H1 (cell line): ENCODE results near the gene PRKN. TPM values are rescaled to one million over a fixed set of nuclear protein-coding genes. Genes with fewer than 3 reads are reported as not detected.

Experiments used
- CTCF ChIA-PET: fragments of 300-600 bp; sonication (Branson Sonifier 250); formaldehyde crosslinking; loops from one replicate; lab custom pipeline; 2021; ENCODE audit not compliant: partially characterized antibody; lab: Charles Lee
- POLR2A ChIA-PET: fragments of 300-600 bp; sonication (Branson Sonifier 250); formaldehyde crosslinking; loops from one replicate; lab custom pipeline; 2021; ENCODE audit warnings: inconsistent platforms; ENCODE audit not compliant: partially characterized antibody; lab: Charles Lee
- DNase-seq, 2 experiments: peaks; one replicate each; pipeline versions ENCODE4 v3.0.0 to v3.0.0-alpha.2; 2010 to 2022; ENCODE audit warnings: low spot score in 2 of 2, low read depth in 1 of 2, mixed read lengths in 1 of 2
- FAIRE-seq: peaks from 2 replicates; lab custom pipeline; 2011; peaks lifted over from hg19 to GRCh38; lab: Jason Lieb, UNC
- H2AFZ ChIP-seq: 2 replicates; pipeline ENCODE4 v1.8.1; 2012; ENCODE audit warnings: low read length, inconsistent platforms
- H2AK5ac ChIP-seq: 2 replicates; pipeline ENCODE4 v1.6.1; 2013; ENCODE audit warnings: low read depth, low read length
- H2BK120ac ChIP-seq: replicated peaks from 2 replicates; pipeline ENCODE3; 2013; ENCODE audit warnings: low read depth, low read length, inconsistent platforms
- H2BK12ac ChIP-seq: 2 replicates; pipeline ENCODE4 v1.6.1; 2013; ENCODE audit warnings: low read depth, low read length
- H2BK15ac ChIP-seq: 2 replicates; pipeline ENCODE4 v1.6.1; 2013; ENCODE audit warnings: low read length
- H2BK20ac ChIP-seq: 2 replicates; pipeline ENCODE4 v1.6.1; 2013; ENCODE audit warnings: low read length
- H2BK5ac ChIP-seq: 2 replicates; pipeline ENCODE4 v1.6.1; 2013; ENCODE audit warnings: low read depth, low read length
- H3K14ac ChIP-seq: 2 replicates; pipeline ENCODE4 v1.6.1; 2013; ENCODE audit warnings: inconsistent platforms; ENCODE audit not compliant: insufficient read length
- H3K18ac ChIP-seq: 2 replicates; pipeline ENCODE4 v1.6.1; 2013; ENCODE audit warnings: low read length; ENCODE audit errors: extremely low read depth
- H3K23ac ChIP-seq: 2 replicates; pipeline ENCODE4 v1.6.1; 2013; ENCODE audit warnings: inconsistent platforms; ENCODE audit not compliant: insufficient read length
- H3K23me2 ChIP-seq: 2 replicates; pipeline ENCODE4 v1.6.1; 2013; ENCODE audit warnings: low read depth, low read length
- H3K27ac ChIP-seq: 2 replicates; pipeline ENCODE4 v1.6.1; 2011; ENCODE audit warnings: low read depth, low read length, inconsistent platforms
- H3K27me3 ChIP-seq, 4 experiments: replicated peaks in 1 of 4; 1 replicate in 1 of 4; 2 replicates in 3 of 4; pipeline versions ENCODE4 v1.6.1 to v1.8.1; 2011 to 2013; ENCODE audit warnings: low read length in 3 of 4, mild to moderate bottlenecking in 3 of 4, inconsistent platforms in 2 of 4, mixed read lengths in 2 of 4, moderate library complexity in 1 of 4; ENCODE audit not compliant: control insufficient read depth in 3 of 4, insufficient read depth in 3 of 4; ENCODE audit errors: extremely low read depth in 1 of 4
- H3K36me3 ChIP-seq, 4 experiments: 2 replicates each; pipeline versions ENCODE4 v1.6.1 to v1.8.1; 2011 to 2013; ENCODE audit warnings: mild to moderate bottlenecking in 4 of 4, low read length in 3 of 4, moderate library complexity in 2 of 4, control low read depth in 1 of 4, inconsistent platforms in 1 of 4; ENCODE audit not compliant: insufficient read depth in 4 of 4, control insufficient read depth in 2 of 4
- H3K4ac ChIP-seq: replicated peaks from 2 replicates; pipeline ENCODE3; 2013; ENCODE audit warnings: low read length, low read depth, mixed read lengths, inconsistent platforms; ENCODE audit not compliant: insufficient read length
- H3K4me1 ChIP-seq, 4 experiments: replicated peaks in 1 of 4; 1 replicate in 1 of 4; 2 replicates in 3 of 4; pipeline versions ENCODE4 v1.6.1 to v1.8.1; 2011 to 2013; ENCODE audit warnings: low read length in 3 of 4, inconsistent platforms in 2 of 4, mixed read lengths in 1 of 4; ENCODE audit not compliant: insufficient read depth in 4 of 4, control insufficient read depth in 3 of 4
- H3K4me2 ChIP-seq, 2 experiments: 2 replicates each; pipeline versions ENCODE4 v1.6.1 to v1.8.1; 2011 to 2013; ENCODE audit warnings: low read depth in 2 of 2, low read length in 2 of 2, control low read depth in 1 of 2, inconsistent platforms in 1 of 2, mild to moderate bottlenecking in 1 of 2; ENCODE audit not compliant: insufficient read depth in 1 of 2
- H3K4me3 ChIP-seq, 4 experiments: fragments of 200-600, 300-600 bp in 1 of 4; sonication (generic), shearing (Covaris generic), sonication (Bioruptor Twin) in 1 of 4; 2 replicates each; pipeline versions ENCODE4 v1.5.1 to v1.8.1; 2011 to 2016; ENCODE audit warnings: low read length in 4 of 4, low read depth in 3 of 4, control low read depth in 2 of 4, inconsistent platforms in 2 of 4, mild to moderate bottlenecking in 2 of 4, mixed read lengths in 1 of 4, moderate library complexity in 1 of 4; ENCODE audit not compliant: insufficient read depth in 2 of 4; ENCODE audit errors: extremely low read depth in 1 of 4
- H3K56ac ChIP-seq: replicated peaks from 2 replicates; pipeline ENCODE3; 2013; ENCODE audit warnings: low read depth, mild to moderate bottlenecking, mixed read lengths, low read length, inconsistent platforms; ENCODE audit not compliant: insufficient read length
- H3K79me1 ChIP-seq: 2 replicates; pipeline ENCODE4 v1.6.1; 2013; ENCODE audit warnings: low read depth, low read length, control low read depth
- H3K79me2 ChIP-seq, 2 experiments: 2 replicates each; pipeline versions ENCODE4 v1.6.1 to v1.8.1; 2012 to 2013; ENCODE audit warnings: low read length in 2 of 2, mild to moderate bottlenecking in 2 of 2, inconsistent platforms in 1 of 2; ENCODE audit not compliant: insufficient read depth in 2 of 2, control insufficient read depth in 1 of 2
- H3K9ac ChIP-seq, 4 experiments: replicated peaks in 1 of 4; 1 replicate in 1 of 4; 2 replicates in 3 of 4; pipeline versions ENCODE4 v1.6.1 to v1.8.1; 2011 to 2013; ENCODE audit warnings: low read depth in 3 of 4, low read length in 3 of 4, control low read depth in 2 of 4, mild to moderate bottlenecking in 2 of 4, moderate library complexity in 2 of 4, inconsistent platforms in 1 of 4; ENCODE audit errors: extremely low read depth in 1 of 4
- H3K9me3 ChIP-seq, 2 experiments: 2 replicates each; pipeline versions ENCODE4 v1.6.1 to v1.8.1; 2012 to 2013; ENCODE audit warnings: mild to moderate bottlenecking in 2 of 2, moderate library complexity in 2 of 2, control low read depth in 1 of 2, inconsistent platforms in 1 of 2, low read depth in 1 of 2, low read length in 1 of 2, mixed read lengths in 1 of 2; ENCODE audit not compliant: insufficient read depth in 2 of 2
- H4K20me1 ChIP-seq, 2 experiments: replicated peaks in 1 of 2; 2 replicates each; pipeline versions ENCODE3 to v1.8.1; 2011 to 2013; ENCODE audit warnings: inconsistent platforms in 2 of 2, low read length in 2 of 2, mild to moderate bottlenecking in 1 of 2; ENCODE audit not compliant: insufficient read depth in 2 of 2, control insufficient read depth in 1 of 2
- H4K5ac ChIP-seq: 2 replicates; pipeline ENCODE4 v1.6.1; 2013; ENCODE audit warnings: low read length, low read depth, mixed read lengths, inconsistent platforms; ENCODE audit not compliant: insufficient read length
- H4K8ac ChIP-seq: 2 replicates; pipeline ENCODE4 v1.8.0; 2013; ENCODE audit warnings: mild to moderate bottlenecking, moderate library complexity, low read length, inconsistent platforms; ENCODE audit not compliant: insufficient read depth; ENCODE audit errors: extremely low read depth
- H4K91ac ChIP-seq: replicated peaks from 2 replicates; pipeline ENCODE3; 2013; ENCODE audit warnings: low read length, mixed read lengths, inconsistent platforms; ENCODE audit not compliant: insufficient read length
- BCL11A ChIP-seq, 2 experiments: IDR thresholded peaks; one replicate each; pipeline ENCODE4 v1.6.1; 2011; ENCODE audit warnings: low read depth in 2 of 2, low read length in 2 of 2, mild to moderate bottlenecking in 2 of 2
- E2F6 ChIP-seq: IDR thresholded peaks from 2 replicates; pipeline ENCODE4 v1.6.1; 2012; ENCODE audit warnings: inconsistent platforms
- EP300 ChIP-seq, 2 experiments: IDR thresholded peaks; 1 replicate in 1 of 2; 2 replicates in 1 of 2; pipeline ENCODE4 v1.6.1; 2011 to 2012; ENCODE audit warnings: low read depth in 2 of 2, low read length in 2 of 2, mild to moderate bottlenecking in 2 of 2, borderline replicate concordance in 1 of 2, inconsistent platforms in 1 of 2, moderate library complexity in 1 of 2
- GABPA ChIP-seq: IDR thresholded peaks from 2 replicates; pipeline ENCODE4 v1.6.1; 2011; ENCODE audit warnings: mild to moderate bottlenecking, low read length, moderate library complexity, borderline replicate concordance; ENCODE audit not compliant: insufficient read depth
- HDAC2 ChIP-seq, 2 experiments: fragments of 300-600 bp in 1 of 2; sonication (generic) in 1 of 2; IDR thresholded peaks; 2 replicates each; pipeline ENCODE4 v1.6.1; 2011 to 2012; ENCODE audit warnings: low read depth in 2 of 2, low read length in 2 of 2, mild to moderate bottlenecking in 2 of 2, moderate library complexity in 2 of 2, borderline replicate concordance in 1 of 2, inconsistent platforms in 1 of 2
- JUN ChIP-seq: IDR thresholded peaks from 2 replicates; pipeline ENCODE4 v1.6.1; 2011; ENCODE audit warnings: low read depth, mild to moderate bottlenecking, improper control_type of control experiment, low read length
- KDM5A ChIP-seq: fragments of 200-600 bp; IDR thresholded peaks from 2 replicates; pipeline ENCODE4 v1.7.1; 2012; ENCODE audit warnings: mild to moderate bottlenecking, low read length, inconsistent platforms, mixed read lengths
- POLR2AphosphoS5 ChIP-seq: IDR thresholded peaks from 2 replicates; pipeline ENCODE4 v1.6.1; 2011; ENCODE audit warnings: low read depth, low read length
- POU5F1 ChIP-seq: IDR thresholded peaks from 2 replicates; pipeline ENCODE4 v1.6.1; 2011; ENCODE audit warnings: low read depth, mild to moderate bottlenecking, low read length, moderate library complexity
- RXRA ChIP-seq: IDR thresholded peaks from 2 replicates; pipeline ENCODE4 v1.6.1; 2011; ENCODE audit warnings: low read depth, mild to moderate bottlenecking, low read length, moderate library complexity; ENCODE audit not compliant: insufficient read depth
- SIRT6 ChIP-seq: IDR thresholded peaks from one replicate; pipeline ENCODE4 v1.7.1; 2012; ENCODE audit warnings: low read length, inconsistent platforms
- TAF7 ChIP-seq: optimal IDR thresholded peaks from 2 replicates; pipeline ENCODE3; 2011; ENCODE audit warnings: low read depth, mild to moderate bottlenecking, inconsistent platforms, low read length, moderate library complexity, borderline replicate concordance
- TCF12 ChIP-seq: IDR thresholded peaks from 2 replicates; pipeline ENCODE4 v1.6.1; 2011; ENCODE audit warnings: low read depth, mild to moderate bottlenecking, low read length
- WGBS, 2 experiments: shearing (Covaris generic) in 1 of 2; methylation state at CpG; one replicate each; pipeline versions ENCODE4 v1.1.6 to v1.1.7; 2013 to 2015; ENCODE audit warnings: low lambda C conversion rate in 2 of 2, mixed read lengths in 2 of 2, inconsistent platforms in 1 of 2, low coverage in 1 of 2, missing lambda C conversion rate in 1 of 2; ENCODE audit not compliant: insufficient replicate concordance in 2 of 2, insufficient coverage in 1 of 2, insufficient read length in 1 of 2; ENCODE audit errors: extremely low coverage in 1 of 2, missing lambda C conversion rate in 1 of 2; 5-methylcytosine and 5-hydroxymethylcytosine counted together
- polyA plus RNA-seq, 7 experiments: library from polyadenylated mRNA; depleted of rRNA in 3 of 7; stranded (reverse) in 5 of 7; unstranded in 2 of 7; fragments of >200 nt in 5 of 7; fragments of 200-250 nt in 2 of 7; gene quantifications; 1 replicate in 5 of 7; 2 replicates in 1 of 7; 4 replicates in 1 of 7; pipeline versions ENCODE4 v1.2.1 to v1.2.3, GENCODE V29; 2011 to 2013; ENCODE audit warnings: missing spikeins in 2 of 7, mixed read lengths in 2 of 7
- total RNA-seq: library from RNA; stranded (reverse); fragmentation: NEBNext Ultra II Directional; extraction: Animal tissue kit (Norgen Biotek cat#: 25700); gene quantifications from 2 replicates; pipeline ENCODE4 v1.2.1, GENCODE V29; 2021

Gene PRKN
- total and polyA plus RNA-seq, 2 of the 8 experiments (the other 6 are each of a cell fraction or from before 2014, with no cell fraction given), result 0.13 to 0.29 TPM

- Histone ChIP-seq H3K14ac (no peak overlapping the region), H2BK120ac (no peak overlapping the region), H3K18ac (no peak overlapping the region), H3K56ac (no peak overlapping the region), H2BK15ac (no peak overlapping the region), H2AFZ (no peak overlapping the region), H3K27me3 (no peaks in the 10 kb centered on the region), H3K27ac (no peak overlapping the region), H2BK5ac (no peak overlapping the region), H3K9me3 (peaks cover 14 to 16% of the 10 kb centered on the region in 2 experiments; a peak in 3 of 4 replicates), H3K9ac (no peak overlapping the region), H4K20me1 (no peaks in the 10 kb centered on the region), H3K79me1 (no peaks in the 10 kb centered on the region), H2AK5ac (no peak overlapping the region), H4K91ac (no peak overlapping the region), H3K4me2 (no peak overlapping the region), H3K4ac (no peak overlapping the region), H2BK12ac (no peak overlapping the region), H3K4me1 (no peaks in the 10 kb centered on the region), H4K8ac (no peak overlapping the region), H3K23me2 (no peaks in the 10 kb centered on the region), H3K23ac (no peak overlapping the region), H3K4me3 (no peak overlapping the region), H3K79me2 (no peaks in the 10 kb centered on the region), H2BK20ac (no peak overlapping the region), H3K36me3 (no peaks in the 10 kb centered on the region), H4K5ac (no peak overlapping the region)
- DNase-seq, result no peak
- POLR2A ChIA-PET, result no interaction called here
- CTCF ChIA-PET, result no interaction called here
- 93% methylated on average over 8 of the region's 8 CpGs; no CpG with 5 or more reads in 1 of the 2 experiments for WGBS, 2 experiments
- no peak for FAIRE-seq
- TF ChIP-seq TAF7, result no peak
- no peak for TF ChIP-seq JUN
- no peak for TF ChIP-seq EP300 (IDR thresholded peaks at IDR 0.05; ENCODE audit: borderline replicate concordance in 1 of 2, low read depth in 2 of 2, low read length in 2 of 2)
- TF ChIP-seq RXRA, result no peak
- no peak for TF ChIP-seq BCL11A (IDR thresholded peaks at IDR 0.05; ENCODE audit: low read depth in 2 of 2, low read length in 2 of 2)
- TF ChIP-seq E2F6, result no peak
- no peak for TF ChIP-seq GABPA
- no peak for TF ChIP-seq SIRT6
- no peak for TF ChIP-seq POLR2AphosphoS5
- no peak for TF ChIP-seq POU5F1
- TF ChIP-seq KDM5A, result no peak
- no peak for TF ChIP-seq TCF12
- TF ChIP-seq HDAC2 (IDR thresholded peaks at IDR 0.05; ENCODE audit: borderline replicate concordance in 1 of 2, low read depth in 2 of 2, low read length in 2 of 2), result no peak
These were observed 1063.9 kb downstream of the PRKN start for GRCh38 chr6:161663682-161664081.
